ENCODE results near the gene ADGRG6. TPM values are rescaled to one million over a fixed set of nuclear protein-coding genes. Genes with fewer than 3 reads are reported as not detected.

Gene ADGRG6
- polyA plus RNA-seq, 3 donors: 25.8 to 36.5 (median 28.8) TPM

GRCh38 chr6:142373268-142374090 is 71.7 kb downstream of the ADGRG6 start:
- DNase-seq: no peak

- DNase-seq: no peak
Measured at GRCh38 chr6:142374091-142374770, 72.4 kb downstream of the ADGRG6 start.

- peak; percentile 67 for DNase-seq
Measured at GRCh38 chr6:142374965-142375733, 73.3 kb downstream of the ADGRG6 start.

GRCh38 chr6:142376115-142376514 is 74.3 kb downstream of the ADGRG6 start:
- DNase-seq: no peak

GRCh38 chr6:142376800-142377496 is 75.1 kb downstream of the ADGRG6 start:
- DNase-seq: no peak

- no peak for DNase-seq
Measured at GRCh38 chr6:142377497-142377848, 75.7 kb downstream of the ADGRG6 start.

GRCh38 chr6:142378138-142378875 is 76.5 kb downstream of the ADGRG6 start:
- peak; percentile 34 for DNase-seq

GRCh38 chr6:142380626-142381025 is 78.8 kb downstream of the ADGRG6 start:
- no peak for DNase-seq

GRCh38 chr6:142381181-142381580 is 79.4 kb downstream of the ADGRG6 start:
- no peak for DNase-seq

- DNase-seq: no peak
Measured at GRCh38 chr6:142381845-142382378, 80.1 kb downstream of the ADGRG6 start.

GRCh38 chr6:142384519-142385254 is 82.9 kb downstream of the ADGRG6 start:
- no peak for DNase-seq

- no peak for DNase-seq
Measured at GRCh38 chr6:142385352-142385751, 83.5 kb downstream of the ADGRG6 start.

GRCh38 chr6:142386657-142387056 is 84.8 kb downstream of the ADGRG6 start:
- DNase-seq: no peak

- peak; percentile 28 for DNase-seq
Measured at GRCh38 chr6:142387997-142388815, 86.4 kb downstream of the ADGRG6 start.

- no peak for DNase-seq
Measured at GRCh38 chr6:142395266-142395665, 93.5 kb downstream of the ADGRG6 start.

- no peak for DNase-seq
Measured at GRCh38 chr6:142395768-142396231, 94.0 kb downstream of the ADGRG6 start.

- DNase-seq: no peak
Measured at GRCh38 chr6:142398353-142398752, 96.5 kb downstream of the ADGRG6 start.

- no peak for DNase-seq
Measured at GRCh38 chr6:142399739-142400138, 97.9 kb downstream of the ADGRG6 start.

- no peak for DNase-seq
Measured at GRCh38 chr6:142400495-142400894, 98.7 kb downstream of the ADGRG6 start.
